ENCODE measurements around the gene RABGAP1.

GRCh38 chr9:122996586-122996985 lies 55.8 kb downstream of the RABGAP1 start:
- TF ChIP-seq BHLHE40 (IDR thresholded peaks at IDR 0.05; ENCODE audit: borderline replicate concordance) (no peak), SUZ12 (IDR thresholded peaks at IDR 0.05) (no peak), ZNF384 (IDR thresholded peaks at IDR 0.05) (no peak), FOXM1 (IDR thresholded peaks at IDR 0.05; ENCODE audit: borderline replicate concordance) (no peak), TARDBP (IDR thresholded peaks at IDR 0.05) (no peak), CTBP1 (IDR thresholded peaks at IDR 0.05; ENCODE audit: borderline replicate concordance) (no peak), SP1 (IDR thresholded peaks at IDR 0.05) (no peak), ARNT (IDR thresholded peaks at IDR 0.05) (no peak), L3MBTL2 (conservative IDR thresholded peaks at IDR 0.05) (no peak)
